Measurements from ENCODE around the gene ELK4.

The ELK4 gene

DNA sequence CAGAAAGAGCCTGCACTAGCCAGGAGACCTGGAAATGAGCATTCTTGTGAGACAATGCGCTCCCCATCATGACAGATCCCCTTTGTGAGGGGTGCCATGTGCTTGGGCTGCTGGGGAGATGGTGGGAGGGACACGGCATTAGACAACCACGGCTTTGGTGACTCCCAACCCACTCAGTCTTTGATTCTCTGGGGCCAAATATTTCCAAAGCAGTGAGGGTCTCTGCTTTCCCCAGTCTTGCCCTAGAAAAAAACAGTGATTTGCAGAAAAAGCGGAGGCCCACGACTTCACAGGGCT, 38.3 kb upstream of the ELK4 start:
- POLR2A ChIA-PET (ENCODE audit: low non-redundant PET) = no interaction called here

DNA sequence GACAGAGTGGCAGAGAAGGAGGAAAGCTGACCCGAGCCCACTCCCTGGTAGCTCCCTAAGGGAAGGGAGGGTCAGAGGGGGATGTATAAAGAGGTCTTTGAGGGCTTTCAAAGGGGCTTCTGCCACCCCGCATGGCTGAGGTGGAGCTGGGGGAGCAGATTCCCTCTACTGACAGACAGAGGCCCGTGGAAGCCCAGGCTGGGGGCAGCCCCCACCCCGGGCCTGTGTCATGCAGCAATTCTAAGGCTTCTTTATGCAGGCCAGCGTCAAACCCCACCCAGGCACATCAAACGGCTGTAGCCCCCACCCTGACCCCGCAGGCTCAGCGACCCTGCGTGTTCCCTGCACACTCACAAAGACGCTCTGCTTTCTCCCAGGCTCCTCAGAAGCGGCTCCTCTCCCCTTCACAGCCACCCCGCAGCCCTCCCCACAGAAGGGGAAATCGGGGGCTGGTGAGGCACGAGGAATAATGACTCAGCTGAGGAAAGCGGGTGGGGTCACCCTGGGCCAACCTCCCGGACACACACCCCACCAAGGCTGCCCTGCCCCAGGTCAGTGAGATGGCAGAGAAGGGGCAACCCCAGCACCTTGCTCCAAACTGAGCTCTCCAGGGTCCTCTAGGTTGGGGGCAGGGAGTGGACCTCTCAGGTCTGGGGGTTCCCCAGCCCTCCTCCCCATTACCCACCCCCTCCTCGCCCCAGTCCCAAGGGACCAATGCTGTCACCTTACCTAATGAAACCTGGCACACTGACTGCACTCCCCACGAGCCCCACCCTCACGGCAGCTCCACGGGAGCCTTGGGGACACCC, 37.7 kb upstream of the ELK4 start:
- TF ChIP-seq CTCF (conservative IDR thresholded peaks at IDR 0.05; ENCODE audit: low read depth) = no peak
- DNase-seq (ENCODE audit: low spot score) = no peak
- no peak overlapping the region for H3K27ac ChIP-seq
- ChIA-PET CTCF (interaction anchor here (0.5 to 5.3 kb wide), 6 partner anchors 10 to 78 kb away, joined by 3 to 51 read pairs (median 4); no protein-coding TSS in a partner anchor), POLR2A (ENCODE audit: low non-redundant PET) (no interaction called here)

More for the DNA sequence above, 38.3 kb upstream of the ELK4 start:
- no peak for DNase-seq (ENCODE audit: low spot score)
- CTCF ChIA-PET = interaction anchor here (1.1 to 5.3 kb wide), 3 partner anchors 11 to 78 kb away, joined by 4 to 51 read pairs (median 6); no protein-coding TSS in a partner anchor
- no peak for TF ChIP-seq CTCF (conservative IDR thresholded peaks at IDR 0.05; ENCODE audit: low read depth)
- no peak overlapping the region for H3K27ac ChIP-seq

- DNase-seq (ENCODE audit: low spot score) = no peak
- POLR2A ChIA-PET (ENCODE audit: low non-redundant PET) = no interaction called here
- CTCF ChIA-PET = interaction anchor here (0.6 to 5.3 kb wide), 6 partner anchors 10 to 77 kb away, joined by 3 to 51 read pairs (median 5); no protein-coding TSS in a partner anchor
- no peak overlapping the region for H3K27ac ChIP-seq
- TF ChIP-seq CTCF (conservative IDR thresholded peaks at IDR 0.05; ENCODE audit: low read depth) = no peak
Measured at GRCh38 chr1:205668951-205669340, 37.1 kb upstream of the ELK4 start.

DNA sequence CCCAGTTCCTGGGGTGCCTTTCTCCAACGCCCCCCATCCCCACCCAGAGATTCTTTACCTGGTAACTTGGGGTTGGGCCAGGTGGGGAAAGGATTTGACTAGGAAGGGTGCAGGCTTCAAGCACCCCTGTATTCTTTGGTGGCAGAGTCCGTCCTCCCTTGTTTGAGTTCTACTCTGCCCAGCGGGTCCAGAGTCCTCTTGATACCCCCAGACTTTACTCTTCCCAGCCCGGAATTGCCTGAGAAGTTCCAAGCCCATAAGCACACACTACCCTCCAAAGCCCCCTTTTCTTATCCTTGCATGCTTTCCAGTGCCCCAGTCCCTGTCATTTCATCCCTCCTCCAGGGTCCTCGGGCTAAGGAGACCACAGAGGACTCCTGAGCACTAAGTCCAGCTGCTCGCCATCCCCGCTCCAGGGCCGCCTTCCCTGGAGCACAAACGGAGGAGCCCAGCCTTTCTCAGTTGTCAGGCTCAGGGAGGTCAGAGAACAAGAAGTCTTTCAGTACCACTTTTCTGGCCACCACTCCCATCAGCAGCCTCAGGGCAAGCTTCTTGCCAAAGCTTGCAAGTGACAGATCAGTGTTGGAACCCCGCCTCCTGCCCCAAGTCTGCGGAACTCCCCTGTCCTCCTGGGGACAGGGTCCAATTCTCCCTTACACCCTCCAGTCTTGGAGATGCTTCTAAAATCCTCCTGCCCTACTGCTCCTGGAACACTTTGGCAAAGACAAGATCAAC, 36.3 kb upstream of the ELK4 start:
- no peak for TF ChIP-seq CTCF (conservative IDR thresholded peaks at IDR 0.05; ENCODE audit: low read depth)
- POLR2A ChIA-PET (ENCODE audit: low non-redundant PET) = interaction anchor here (0.6 kb wide), 1 partner anchor 221 kb away, joined by 3 read pairs; no protein-coding TSS in a partner anchor
- CTCF ChIA-PET = interaction anchor here (0.6 to 5.3 kb wide), 7 partner anchors 9 to 76 kb away, joined by 3 to 51 read pairs (median 4); no protein-coding TSS in a partner anchor
- no peak for DNase-seq (ENCODE audit: low spot score)
- no peak overlapping the region for H3K27ac ChIP-seq

GRCh38 chr1:205666372-205667166, 34.8 kb upstream of the ELK4 start:
- TF ChIP-seq CTCF (conservative IDR thresholded peaks at IDR 0.05; ENCODE audit: low read depth) = no peak
- no peak for DNase-seq (ENCODE audit: low spot score)
- POLR2A ChIA-PET (ENCODE audit: low non-redundant PET) = no interaction called here
- H3K27ac ChIP-seq = no peak overlapping the region
- CTCF ChIA-PET = interaction anchor here (0.7 to 5.3 kb wide), 3 partner anchors 8 to 91 kb away, joined by 4 to 51 read pairs (median 6); no protein-coding TSS in a partner anchor
